Retinal pigment epithelial cell (primary cell): Measurements from ENCODE around the gene DNER.

ENCODE experiments used
- DNase-seq: peaks from one replicate; pipeline ENCODE4 v3.0.0-alpha.2; 2010; ENCODE audit warnings: low read depth
- H3K4me3 ChIP-seq: 2 replicates; pipeline ENCODE4 v1.5.1; 2011; ENCODE audit warnings: mild to moderate bottlenecking, low read length, control low read depth, moderate library complexity
- TF ChIP-seq, protein P1 (sequence below): conservative IDR thresholded peaks from 2 replicates; pipeline ENCODE4 v1.5.1; 2011; ENCODE audit warnings: low read depth, low read length, control low read depth, inconsistent platforms

The DNER gene

GRCh38 chr2:229416116-229416694 lies 298.1 kb downstream of the DNER start:
- TF ChIP-seq, protein P1, sequence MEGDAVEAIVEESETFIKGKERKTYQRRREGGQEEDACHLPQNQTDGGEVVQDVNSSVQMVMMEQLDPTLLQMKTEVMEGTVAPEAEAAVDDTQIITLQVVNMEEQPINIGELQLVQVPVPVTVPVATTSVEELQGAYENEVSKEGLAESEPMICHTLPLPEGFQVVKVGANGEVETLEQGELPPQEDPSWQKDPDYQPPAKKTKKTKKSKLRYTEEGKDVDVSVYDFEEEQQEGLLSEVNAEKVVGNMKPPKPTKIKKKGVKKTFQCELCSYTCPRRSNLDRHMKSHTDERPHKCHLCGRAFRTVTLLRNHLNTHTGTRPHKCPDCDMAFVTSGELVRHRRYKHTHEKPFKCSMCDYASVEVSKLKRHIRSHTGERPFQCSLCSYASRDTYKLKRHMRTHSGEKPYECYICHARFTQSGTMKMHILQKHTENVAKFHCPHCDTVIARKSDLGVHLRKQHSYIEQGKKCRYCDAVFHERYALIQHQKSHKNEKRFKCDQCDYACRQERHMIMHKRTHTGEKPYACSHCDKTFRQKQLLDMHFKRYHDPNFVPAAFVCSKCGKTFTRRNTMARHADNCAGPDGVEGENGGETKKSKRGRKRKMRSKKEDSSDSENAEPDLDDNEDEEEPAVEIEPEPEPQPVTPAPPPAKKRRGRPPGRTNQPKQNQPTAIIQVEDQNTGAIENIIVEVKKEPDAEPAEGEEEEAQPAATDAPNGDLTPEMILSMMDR: peak; percentile 4
- H3K4me3 ChIP-seq: no peak overlapping the region
- DNase-seq: peak; percentile 39

- TF ChIP-seq, protein P1: no peak
- H3K4me3 ChIP-seq: no peak overlapping the region
- DNase-seq: no peak
These were observed 299.7 kb downstream of the DNER start for GRCh38 chr2:229414631-229415030.

DNA sequence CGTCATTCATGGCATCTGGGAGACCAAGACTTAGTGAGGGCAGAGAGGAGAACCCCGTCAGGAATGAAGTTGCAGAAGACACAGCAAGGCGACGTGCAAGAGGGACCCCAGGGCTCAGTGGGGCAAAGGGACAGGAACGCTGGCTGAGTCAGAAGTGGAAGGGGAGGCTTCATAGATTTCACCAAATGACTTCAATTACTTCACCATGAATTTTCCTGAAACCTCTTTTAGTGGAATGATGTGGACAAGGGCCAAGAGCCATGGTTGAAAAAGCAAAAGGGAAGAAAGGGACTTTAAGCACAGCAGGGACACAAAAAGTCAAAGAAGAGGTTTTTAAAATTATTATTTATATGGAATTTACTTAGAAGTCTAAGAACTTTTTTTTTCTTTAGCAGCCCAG lies 301.7 kb downstream of the DNER start:
- H3K4me3 ChIP-seq: no peak overlapping the region
- TF ChIP-seq, protein P1: no peak
- no peak for DNase-seq

DNA sequence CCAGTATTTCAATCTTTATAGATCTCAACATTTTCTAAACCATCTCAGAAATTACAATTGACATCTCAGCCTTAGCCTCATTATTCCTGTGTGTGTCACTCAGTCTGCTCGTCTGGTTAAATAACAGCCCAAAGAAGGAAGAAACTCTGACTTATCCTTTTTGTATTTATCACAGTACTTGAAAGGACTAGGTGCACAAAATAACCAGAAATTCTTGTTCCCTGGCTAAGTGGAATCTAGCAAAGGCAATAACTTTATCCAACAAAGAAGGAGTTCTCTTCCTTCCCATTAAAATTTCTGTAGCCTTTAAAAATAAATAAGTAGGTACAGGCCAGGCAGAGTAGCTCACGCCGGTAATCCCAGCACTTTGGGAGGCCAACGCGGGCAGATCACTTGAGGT lies 303.4 kb downstream of the DNER start:
- TF ChIP-seq, protein P1: no peak

DNA sequence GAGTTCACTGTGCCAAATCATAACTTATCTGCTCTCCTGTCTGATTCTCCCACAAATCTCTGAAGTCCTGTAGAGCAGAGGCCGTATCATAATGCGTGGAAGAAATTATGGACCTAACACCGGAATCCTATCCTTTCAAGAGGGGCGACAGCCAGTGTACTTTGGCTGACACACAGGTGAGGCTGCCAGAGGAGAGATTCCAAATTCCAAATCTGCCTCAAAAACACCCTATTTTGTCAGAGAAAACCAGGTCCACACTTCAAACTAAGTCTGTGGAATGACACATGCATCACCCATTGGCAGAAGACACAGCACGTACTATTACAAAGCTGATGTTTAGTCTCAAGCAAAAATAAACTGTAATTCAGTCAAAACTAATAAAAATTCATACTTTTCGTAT lies 304.1 kb downstream of the DNER start:
- DNase-seq: no peak
- TF ChIP-seq, protein P1: no peak
- no peak overlapping the region for H3K4me3 ChIP-seq

More for the DNA sequence above, 303.4 kb downstream of the DNER start:
- DNase-seq: no peak
- H3K4me3 ChIP-seq: no peak overlapping the region

DNA sequence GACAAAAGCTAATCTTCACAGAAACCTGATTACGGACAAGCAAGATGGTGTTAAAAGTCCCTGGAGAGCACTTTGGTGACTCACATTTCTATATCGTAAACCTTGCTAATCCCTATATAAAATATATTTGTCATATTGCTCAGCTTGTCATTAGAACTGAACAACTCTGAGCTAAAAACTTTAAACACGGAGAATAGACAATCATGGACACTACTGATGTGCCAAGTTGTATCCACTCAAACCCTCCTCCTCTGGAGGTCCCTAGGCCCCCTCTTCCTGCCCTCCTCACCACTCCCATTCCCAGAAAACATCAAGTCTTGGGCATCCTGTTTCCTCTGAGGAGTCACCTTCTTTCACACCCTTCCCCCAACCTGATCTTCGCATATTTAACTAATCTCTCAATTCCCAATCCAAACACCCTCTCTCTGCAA lies 304.6 kb downstream of the DNER start:
- TF ChIP-seq, protein P1: no peak
- no peak overlapping the region for H3K4me3 ChIP-seq
- no peak for DNase-seq

DNA sequence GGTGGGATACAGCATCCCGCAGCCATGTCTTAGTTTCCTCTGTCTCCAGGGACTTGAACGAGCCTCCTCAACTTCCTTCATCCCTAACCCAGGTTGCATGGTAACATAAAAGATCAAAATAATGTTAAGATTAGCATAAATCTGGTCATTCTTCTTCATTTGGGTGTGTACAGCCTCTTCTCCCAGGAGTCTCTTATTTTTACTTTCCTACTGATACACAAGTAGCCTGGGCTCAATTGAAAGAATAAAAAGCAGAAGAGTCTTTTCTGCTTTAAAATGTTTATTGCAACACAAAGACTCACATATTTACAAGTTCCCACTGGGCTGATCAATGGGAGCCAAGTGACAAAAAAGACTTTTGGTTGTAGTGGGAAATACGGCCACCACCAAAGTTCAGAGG lies 305.4 kb downstream of the DNER start:
- H3K4me3 ChIP-seq: no peak overlapping the region
- DNase-seq: no peak
- TF ChIP-seq, protein P1: no peak
